HG03064 (cell line): ENCODE results near the gene ANAPC1.
"Not testable (repeated sequence)": the region's sequence is repeated elsewhere in the genome, so short reads cannot be mapped to it uniquely, and the experiment has no call there.

ENCODE experiments used
- ATAC-seq: cut with Tn5 transposase; IDR thresholded peaks from one replicate; pipeline ENCODE4 v1.9.1; 2021; ENCODE audit warnings: low read depth; ENCODE audit not compliant: unreplicated experiment

The ANAPC1 gene

DNA sequence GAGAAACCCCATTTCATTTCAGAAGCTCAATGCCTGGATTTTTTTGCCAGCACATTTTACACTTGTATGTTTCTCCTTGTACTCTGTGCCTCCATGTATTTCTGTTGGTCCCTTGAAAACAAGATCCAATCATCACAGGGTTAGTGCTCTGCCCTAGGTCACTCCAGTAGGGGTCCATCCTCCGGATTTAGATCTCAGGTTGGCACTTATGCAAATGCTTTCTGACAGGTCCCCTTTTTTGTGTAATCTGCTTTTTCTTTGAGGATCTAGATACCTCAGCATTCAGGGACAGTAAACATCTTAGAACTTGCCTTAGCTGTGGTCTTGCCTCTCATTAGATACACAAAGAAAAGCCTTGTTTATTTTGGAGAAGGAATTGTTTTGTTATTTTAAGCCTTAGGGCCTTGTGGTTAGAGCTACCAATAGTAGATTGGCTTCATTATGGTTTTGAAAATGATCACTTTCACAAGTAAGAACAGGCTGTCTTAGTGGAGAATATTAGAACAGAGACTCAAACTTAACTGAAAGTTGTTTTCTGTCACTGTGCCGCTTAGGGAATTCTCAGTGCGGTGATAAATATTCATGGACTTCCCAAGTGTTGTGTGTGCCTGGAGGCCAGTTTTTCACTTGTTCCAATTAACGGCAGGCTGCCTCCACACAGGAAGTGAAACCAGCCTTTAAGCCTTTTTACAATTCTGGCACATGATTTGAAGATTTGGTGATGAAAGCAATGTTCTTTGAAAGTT, 22.2 kb upstream of the ANAPC1 start:
- ATAC-seq, result peak; percentile 72

DNA sequence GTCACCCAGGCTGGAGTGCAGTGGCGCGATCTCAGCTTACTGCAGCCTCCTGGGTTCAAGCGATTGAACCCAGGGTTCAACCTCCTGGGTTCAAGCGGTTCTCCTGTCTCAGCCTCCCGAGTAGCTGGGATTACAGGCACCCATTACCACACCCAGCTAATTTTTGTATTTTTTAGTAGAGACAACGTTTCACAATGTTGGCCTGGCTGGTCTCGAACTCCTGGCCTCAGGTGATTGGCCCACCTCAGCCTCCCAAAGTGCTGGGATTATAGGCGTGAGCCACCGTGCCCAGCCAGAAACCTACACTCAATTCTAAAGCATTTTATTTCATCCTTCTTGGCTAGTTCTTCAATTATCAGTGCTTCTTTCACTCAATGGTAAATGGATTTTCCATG, 21.5 kb upstream of the ANAPC1 start:
- not testable (repeated sequence) for ATAC-seq

DNA sequence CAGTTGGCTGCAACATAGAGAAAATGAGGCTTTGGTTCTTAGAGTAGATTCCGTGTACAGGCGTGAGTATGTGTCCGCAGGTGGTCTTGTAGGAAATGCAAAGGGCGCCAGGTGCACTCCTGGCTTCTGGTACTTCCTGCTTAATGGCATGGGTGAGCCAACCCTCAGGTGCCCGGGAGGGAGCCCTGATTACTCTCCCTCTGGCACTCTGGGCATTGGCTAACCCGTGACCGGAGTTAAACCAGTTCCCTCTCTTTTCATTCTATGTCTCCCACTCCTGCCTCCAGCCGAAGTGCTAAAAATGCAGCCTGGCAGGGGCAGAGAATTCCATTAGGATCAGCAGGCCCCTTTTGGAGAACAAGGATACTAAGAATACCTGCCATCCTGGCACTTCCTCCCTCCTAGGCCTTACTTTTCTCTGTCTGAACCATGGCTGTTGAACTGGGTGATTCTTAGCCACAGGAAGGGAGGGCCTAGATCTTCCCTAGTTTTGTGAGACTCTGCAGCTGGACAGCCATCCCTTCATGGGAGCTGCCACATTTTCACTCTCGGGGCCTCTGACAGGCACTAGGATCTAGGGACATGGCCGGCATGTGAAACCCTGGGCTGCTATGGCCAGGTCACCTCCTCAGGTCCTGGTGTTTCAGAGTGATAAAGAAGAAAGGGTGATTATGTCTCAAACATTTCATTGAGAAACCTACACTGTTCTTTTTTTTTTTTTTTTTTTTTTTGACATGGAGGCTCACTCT, 20.9 kb upstream of the ANAPC1 start:
- ATAC-seq, result no peak

DNA sequence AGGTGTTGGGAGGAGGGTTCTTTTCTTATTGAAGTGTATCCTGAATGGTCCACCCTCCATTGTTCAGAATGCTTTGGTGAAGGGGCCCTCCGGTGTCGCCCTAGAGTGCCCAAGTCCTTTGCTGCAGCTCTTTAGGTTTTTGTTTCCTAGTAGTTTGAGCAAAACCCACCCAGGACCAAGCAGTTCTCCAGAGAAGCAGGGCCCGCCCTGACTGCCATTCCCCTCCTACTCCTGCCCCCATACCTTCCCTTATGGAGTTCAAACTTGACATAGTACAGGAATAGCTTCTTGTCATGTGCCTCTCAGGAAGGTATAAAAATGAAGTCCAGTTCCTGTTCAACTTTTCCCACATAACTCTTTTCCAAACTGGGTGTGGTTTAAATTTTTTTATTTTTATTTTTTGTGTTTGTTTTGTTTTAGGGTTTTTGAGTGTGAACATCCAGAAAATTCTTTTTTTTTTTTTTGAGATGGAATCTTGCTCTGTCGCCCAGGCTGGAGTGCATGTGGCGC, 20.0 kb upstream of the ANAPC1 start:
- ATAC-seq, result no peak

DNA sequence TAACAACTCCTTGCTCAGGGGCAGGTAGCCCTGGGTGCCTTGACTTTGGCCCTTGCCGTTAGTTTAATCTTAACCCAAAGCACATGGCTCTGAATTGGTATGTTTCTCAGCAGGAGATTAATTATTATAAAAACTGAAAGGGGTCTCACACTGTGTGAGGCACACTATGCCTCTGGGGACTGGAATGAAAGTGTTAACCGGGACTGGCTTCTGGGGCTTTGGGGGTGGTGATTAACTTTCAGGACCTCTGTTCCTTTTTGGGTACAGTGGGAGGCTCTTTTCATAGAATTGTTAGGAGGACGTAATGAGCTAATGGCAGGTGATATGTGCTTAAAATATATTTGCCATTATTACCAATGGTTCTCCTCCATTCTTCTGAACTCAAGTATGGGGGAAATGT, 19.5 kb upstream of the ANAPC1 start:
- ATAC-seq, result no peak

DNA sequence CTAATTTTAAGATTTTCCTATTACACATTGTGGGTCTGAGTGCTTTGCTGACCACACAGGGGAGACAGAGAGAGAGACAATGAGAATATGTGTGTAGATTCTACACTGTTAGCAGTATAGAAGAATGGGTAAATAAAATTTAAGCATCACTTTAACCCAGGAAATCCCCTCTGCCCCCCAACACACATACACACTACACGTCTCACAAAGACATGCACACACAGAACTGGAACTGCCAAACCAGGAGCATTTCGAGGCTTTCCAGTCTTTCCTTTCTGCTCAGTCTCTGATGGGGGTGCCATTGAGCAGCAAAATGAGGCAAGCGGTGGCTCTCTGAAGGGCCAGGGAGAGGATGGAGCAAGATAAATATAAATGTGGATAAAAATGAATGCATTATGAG, 16.9 kb upstream of the ANAPC1 start:
- no peak for ATAC-seq

DNA sequence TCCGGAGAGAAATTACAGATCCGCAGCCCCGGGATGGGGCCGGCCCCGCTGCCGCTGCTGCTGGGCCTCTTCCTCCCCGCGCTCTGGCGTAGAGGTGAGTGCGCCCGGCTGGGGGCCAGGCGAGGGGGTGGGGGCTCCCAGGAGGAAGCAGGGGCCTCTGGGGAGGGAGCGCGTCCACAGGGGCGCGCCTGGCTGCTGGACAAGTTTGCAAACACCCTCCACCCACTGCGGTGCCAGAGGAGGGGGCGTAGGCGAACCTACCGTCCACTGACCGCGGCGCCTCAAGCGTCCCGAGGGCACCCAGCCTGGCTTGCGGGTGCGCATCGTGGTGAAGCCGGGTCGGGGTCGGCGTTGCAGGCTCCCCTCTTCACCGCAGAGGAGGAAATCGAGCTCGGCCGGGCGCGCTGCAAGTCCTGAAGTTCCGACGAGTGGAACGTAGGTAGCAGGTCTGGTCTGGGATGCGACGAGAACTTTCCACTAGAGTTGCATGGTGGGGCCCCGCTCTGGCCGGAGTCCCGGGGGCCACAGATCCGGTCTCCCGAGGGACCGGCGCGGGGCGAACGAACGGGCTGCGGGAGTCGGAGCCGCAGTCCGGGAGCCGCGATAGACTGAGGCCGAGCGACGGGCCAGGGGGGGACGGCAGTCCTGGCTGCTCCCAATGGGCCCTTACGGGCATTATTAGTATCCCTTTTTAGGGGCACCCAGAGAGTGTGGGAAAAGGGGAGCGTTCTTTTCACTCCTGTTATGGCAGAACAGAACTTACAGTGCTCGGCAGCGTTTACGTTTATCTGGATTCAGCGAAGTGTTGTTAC, 14.9 kb upstream of the ANAPC1 start:
- no peak for ATAC-seq

DNA sequence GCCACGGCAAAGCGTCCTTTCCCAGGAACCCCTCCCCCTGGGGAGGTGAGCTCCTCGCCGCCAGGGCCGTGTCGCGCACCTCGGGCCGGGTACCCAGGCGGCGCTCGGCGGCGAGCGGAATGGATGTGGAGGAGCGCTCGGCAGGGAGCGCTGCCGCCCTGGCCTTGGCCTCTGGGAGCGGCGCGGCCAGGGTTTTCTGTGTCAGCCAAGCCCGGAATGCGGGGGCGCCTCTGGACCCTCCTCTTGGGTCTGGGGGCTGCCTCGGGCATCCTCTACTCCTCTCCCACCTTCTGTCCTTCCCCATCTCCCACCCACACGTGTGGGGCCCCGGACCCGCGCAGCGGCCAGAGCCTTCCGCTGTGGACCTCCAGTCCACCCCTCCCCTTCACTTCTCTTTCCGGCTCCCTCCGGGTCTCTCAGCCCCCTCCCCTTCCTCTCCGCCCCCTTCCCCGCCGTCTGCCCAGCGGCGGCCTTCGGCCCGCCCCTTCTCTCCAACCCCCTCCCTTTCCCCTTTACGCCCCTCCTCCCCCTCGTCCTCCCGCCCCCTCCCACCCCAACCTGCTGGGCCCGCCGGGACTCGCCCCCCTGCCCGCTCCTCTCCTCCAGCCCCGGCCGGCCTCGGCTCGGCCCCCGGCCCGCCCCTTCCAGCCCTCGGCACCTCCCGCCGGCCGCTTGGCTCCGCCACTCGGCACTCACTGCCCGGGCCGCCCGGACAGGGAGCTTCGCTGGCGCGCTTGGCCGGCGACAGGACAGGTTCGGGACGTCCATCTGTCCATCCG, 14.1 kb upstream of the ANAPC1 start, which contains the start of gene MERTK:
TSS of gene MERTK (plus strand) at position 684 of the 779 bp plus-strand sequence. CDS start 129 bp downstream, outside the sequence.
- peak; percentile 63 for ATAC-seq

DNA sequence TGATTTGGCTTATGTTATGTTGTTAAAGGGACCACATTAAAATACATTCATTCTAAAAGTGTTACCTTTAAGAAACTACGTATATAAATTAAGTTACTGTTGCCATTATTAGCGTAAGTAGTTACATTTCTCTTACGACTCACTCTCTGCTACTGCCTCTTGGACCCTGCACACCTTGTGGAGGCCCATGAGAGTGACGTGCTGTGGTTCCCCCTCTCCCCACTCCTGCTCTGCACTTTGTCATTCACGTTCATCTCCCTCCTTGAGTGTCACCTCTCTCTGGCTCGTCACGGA, 13.6 kb upstream of the ANAPC1 start:
- ATAC-seq, result no peak

DNA sequence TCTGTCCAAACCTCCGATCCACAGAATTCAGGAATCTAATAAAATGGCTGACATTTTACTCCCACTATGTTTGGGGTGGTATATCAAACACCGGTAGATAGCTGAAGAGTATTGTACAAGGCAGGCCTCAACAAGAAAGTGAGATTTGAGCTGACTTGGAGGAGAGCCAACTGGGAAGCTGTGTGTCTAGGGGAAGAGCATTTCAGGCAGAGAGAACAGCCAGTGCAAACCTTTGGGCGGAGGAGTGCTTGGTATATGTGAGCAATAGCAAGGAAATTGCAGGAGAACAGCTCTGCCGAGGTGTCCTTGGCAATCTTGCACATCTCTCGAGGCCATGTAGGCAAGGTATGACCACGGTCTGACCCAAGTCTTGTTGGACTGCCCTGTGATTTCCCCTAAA, 12.6 kb upstream of the ANAPC1 start:
- ATAC-seq, result no peak

DNA sequence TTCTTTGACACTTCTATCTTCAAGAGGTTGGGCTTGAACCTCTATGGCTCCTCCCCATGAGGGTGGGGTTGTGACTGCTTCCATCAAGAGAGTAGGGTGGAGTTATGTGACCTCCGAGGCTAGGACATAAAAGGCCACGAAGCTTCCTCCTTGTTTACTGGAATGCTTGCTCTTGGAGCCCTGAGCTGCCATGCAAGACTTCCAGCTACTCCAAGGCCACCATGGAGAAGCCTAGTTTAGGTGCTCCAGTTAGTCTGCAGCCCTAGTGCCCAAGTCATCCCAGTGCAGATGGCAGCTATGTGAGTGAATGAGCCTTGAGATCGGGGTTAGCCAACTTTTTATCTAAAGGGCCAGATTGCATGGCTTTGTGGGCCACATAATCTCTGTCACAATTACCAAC, 12.0 kb upstream of the ANAPC1 start:
- ATAC-seq, result no peak

DNA sequence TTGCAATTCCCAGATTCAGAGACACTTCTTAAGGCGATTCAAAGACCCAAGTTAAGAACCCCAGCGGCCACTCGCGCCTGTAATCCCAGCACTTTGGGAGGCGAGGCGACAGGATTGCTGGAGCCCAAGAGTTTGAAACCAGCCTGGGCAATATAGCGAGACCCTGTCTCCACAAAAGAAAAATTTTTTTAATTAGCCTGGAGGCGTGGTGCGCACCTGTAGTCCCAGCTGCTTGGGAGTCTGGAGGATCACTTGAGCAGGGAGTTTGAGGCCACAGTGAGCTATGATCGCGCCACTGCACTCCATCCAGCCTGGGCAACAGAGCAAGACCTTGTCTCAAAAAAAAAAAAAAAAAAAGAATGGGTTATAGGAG, 585 bp upstream of the ANAPC1 start:
- ATAC-seq, result peak; percentile 7

DNA sequence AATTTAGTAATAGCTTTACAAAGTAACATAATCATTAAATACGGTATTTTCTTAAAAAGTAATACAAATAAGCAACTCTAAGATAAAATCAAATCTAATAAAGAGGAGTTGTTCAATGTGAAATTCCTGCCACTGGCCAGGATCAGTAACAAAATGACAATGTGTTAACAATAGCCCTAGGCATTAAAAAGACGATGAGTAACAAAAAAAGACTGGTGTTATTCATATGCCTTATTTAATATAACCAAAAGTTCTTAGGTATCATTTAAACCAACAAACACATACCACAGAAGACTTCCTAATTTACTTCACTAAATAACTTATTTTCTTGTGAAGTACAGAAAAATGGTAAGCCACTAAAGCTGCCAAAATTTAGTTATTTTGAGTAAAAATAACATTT, 11.2 kb downstream of the ANAPC1 start:
- ATAC-seq, result not testable (repeated sequence)

DNA sequence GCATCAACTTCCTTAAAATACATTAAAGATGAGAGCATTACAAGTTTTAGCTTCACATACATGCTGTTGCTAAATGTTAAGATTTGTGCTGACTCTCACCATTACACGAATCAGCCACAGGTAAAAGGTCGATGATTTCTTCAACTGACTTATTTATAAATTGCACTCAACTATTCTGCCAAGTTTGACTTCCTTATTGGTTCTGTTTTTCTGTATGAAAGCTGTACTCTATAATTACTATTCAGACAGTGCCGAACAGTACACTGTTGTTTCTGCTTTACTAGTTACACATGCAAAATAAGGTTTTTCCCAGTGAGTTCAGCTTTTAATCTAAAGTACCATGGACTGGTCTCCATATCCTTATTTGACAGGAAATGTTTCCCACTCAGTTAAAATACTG, 18.9 kb downstream of the ANAPC1 start:
- not testable (repeated sequence) for ATAC-seq

DNA sequence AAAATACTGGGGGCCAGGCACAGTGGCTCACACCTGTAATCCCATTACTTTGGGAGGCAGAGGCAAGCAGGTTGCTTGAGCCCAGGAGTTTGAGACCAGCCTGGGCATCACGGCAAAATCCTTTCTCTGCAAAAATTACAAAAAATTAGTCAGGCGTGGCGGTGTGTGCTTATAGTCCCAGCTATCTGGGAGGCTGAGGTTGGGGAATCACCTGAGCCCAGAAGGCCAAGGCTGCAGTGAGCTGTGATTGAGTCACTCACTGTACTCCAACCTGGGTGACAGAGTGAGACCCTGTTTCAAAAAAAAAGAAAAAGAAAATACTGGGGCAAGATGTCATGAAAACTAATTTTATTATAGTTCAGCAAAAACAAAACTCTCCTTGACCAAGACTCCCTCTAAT, 24.0 kb downstream of the ANAPC1 start:
- ATAC-seq, result not testable (repeated sequence)

DNA sequence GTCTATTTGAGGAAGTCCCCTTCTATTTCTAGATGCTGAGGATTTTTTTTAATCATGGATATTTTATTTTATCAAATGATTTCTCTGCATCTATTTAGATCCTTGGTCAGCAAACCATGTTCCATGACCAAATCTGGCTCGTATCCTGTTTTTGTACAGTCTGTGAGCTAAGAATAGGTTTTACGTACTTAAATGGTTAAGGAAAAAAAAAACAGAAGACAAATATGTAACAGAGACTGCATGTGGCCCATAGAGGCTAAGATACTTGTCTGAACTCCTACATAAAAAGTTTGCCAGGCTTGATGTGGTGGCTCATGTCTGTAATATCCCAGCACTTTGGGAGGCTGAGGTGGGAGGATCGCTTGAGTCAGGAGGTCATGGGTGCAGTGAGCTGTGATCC, 31.4 kb downstream of the ANAPC1 start:
- not testable (repeated sequence) for ATAC-seq

DNA sequence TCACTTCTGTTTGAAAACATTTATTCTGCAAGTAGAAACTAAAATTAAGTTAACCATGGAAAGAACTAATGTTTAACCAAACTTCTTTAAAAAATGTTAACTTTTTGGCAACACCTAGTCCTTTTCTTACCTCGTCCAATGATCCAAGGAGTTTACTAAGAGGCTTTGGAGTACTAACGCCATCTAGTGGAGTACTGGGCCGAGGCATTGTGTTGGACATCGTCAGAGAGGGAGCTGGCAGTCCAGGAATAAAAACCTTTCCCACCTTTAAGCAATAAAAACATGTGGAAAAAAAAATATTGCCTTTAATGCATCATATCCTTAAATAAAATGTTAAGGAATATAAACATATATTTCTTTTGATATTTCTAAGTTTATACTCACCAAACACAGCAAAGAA, 33.3 kb downstream of the ANAPC1 start:
- ATAC-seq, result not testable (repeated sequence)

DNA sequence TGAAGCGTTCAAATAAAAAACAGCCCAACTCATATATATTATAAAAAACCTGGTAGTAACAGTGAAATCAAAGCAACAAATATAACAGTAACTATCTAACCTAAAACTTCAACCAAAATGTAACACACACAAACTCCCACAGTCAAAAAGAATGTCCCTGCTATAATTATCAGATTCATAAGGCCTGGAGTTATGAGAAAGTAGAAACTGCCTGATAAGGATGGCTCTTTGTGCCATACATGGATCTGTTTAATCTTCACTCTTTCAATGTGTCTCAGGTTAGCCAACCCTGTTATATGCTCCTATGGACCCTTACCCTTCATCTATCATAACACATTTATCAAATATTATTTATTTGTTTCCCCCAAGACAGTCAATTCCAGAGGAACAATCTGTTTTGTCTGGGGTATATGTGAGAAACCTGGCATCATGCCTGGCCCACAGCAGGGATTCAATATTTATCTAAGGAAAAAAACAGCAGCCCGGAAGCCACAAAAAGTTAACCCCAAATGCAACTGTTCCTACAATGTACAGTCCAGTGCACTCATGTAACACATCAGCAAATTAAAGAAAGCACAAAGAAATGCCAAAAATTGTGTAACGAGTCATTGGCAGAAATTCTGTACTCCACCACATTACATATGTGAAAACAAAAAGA, 44.2 kb downstream of the ANAPC1 start:
- not testable (repeated sequence) for ATAC-seq

DNA sequence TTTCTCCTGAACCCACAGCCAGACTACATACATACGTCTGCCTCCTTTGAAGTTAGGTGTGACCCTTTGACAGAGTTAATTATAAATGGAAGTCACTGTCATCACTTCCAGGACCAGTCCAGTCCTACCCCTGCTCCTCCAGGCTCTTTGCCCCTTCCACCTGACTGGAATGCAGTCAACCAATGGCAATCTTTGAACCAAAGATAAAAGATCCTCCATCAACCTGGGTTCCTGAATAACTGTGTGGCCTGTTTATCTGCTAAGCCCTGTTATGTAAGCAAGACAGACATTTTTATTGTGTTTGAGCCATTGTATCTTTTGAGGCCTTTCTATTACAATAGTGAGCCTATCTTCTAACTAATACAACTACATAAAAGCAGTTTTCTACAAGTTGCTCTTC, 45.0 kb downstream of the ANAPC1 start:
- ATAC-seq, result not testable (repeated sequence)

DNA sequence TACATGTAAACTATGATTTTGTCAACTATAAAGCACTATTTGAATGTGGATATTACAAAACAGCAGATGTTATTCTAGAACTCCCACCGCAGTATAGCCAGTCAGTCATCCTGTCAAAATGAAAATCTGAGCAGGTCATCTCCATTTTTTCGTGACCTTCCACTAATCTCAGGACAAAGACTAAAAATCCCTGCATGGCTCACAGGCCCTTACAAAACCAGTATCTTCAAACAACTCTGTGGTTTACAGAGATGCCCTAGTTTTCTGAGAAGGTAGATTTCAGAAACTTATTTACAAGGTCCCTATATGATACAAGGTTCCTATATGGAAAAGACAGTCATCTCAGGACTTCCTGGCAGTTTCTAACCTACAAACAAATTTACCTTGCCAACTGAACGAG, 49.8 kb downstream of the ANAPC1 start:
- ATAC-seq, result not testable (repeated sequence)
